Medulla oblongata (tissue), 1 donor: ENCODE measurements around the gene ZBTB8OS.

Experiments
- DNase-seq: peaks from one replicate; pipeline ENCODE4 v3.0.0-alpha.2; 2015; ENCODE audit errors: extremely low spot score

Gene ZBTB8OS

GRCh38 chr1:32611859-32612188 lies 38.5 kb downstream of the ZBTB8OS start:
- no peak for DNase-seq

- no peak for DNase-seq
Observed at GRCh38 chr1:32609180-32609579, 41.2 kb downstream of the ZBTB8OS start.

GRCh38 chr1:32606565-32607371 lies 43.6 kb downstream of the ZBTB8OS start:
- DNase-seq: no peak

- DNase-seq: no peak
Observed at GRCh38 chr1:32605711-32606424, 44.5 kb downstream of the ZBTB8OS start.

- no peak for DNase-seq
Observed at GRCh38 chr1:32600034-32600433, 50.3 kb downstream of the ZBTB8OS start.

GRCh38 chr1:32592943-32593342 lies 57.4 kb downstream of the ZBTB8OS start:
- no peak for DNase-seq

- DNase-seq: no peak
Observed at GRCh38 chr1:32580348-32581017, 69.9 kb downstream of the ZBTB8OS start.
